Glomerular visceral epithelial cell (primary cell): ENCODE data around the gene LPP.

Experiments
- DNase-seq: peaks from one replicate; pipeline ENCODE4 v3.0.0-alpha.2; 2016; ENCODE audit errors: extremely low spot score

Gene LPP

DNA sequence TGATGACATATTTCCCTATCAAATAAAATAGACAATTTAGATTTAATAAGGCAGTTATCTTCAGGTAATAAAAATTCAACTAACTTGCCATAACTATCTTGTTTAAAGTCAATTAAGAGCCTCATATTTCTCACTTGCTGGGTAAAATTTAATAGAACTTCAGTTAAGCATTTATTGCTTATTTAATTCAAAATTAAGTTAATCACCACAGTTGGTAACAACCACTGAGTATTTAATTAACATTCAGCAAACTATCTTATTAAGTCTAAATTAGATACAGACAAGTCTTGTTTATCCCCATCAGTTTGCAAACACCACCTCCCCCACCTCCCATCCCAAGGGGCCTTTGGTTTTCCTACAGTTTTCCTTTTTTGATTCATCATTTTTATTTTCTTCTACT lies 14.7 kb downstream of the LPP start:
- no peak for DNase-seq

DNA sequence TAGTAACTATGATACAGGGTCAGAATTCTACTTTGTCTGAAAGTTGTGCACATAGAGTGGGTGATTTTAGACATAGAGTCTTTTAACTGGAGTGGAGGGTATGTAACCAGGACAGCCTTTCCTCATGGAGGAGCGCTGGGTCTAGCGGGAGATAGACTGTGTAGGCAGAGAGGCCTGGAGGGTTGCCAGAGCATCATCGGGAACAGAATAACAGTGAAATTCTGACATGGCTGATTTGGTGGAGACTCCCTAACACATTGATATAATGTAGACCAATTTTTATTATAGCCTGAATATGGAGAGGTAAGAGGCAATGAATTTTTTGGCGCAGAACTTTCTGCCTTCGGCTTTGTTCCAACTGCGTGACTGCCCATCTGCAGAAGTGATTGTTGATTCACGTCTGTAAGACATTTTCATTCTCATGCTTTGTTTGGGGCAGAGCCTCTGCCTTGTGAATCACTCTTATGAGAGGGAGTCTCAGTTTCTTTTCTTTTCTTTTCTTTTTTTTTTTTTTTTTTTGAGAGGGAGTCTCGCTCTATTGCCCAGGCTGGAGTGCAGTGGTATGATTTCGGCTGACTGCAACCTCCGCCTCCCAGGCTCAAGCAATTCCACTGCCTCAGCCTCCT lies 16.0 kb downstream of the LPP start:
- DNase-seq: no peak

GRCh38 chr3:188170461-188171459 lies 16.8 kb downstream of the LPP start:
- no peak for DNase-seq

DNA sequence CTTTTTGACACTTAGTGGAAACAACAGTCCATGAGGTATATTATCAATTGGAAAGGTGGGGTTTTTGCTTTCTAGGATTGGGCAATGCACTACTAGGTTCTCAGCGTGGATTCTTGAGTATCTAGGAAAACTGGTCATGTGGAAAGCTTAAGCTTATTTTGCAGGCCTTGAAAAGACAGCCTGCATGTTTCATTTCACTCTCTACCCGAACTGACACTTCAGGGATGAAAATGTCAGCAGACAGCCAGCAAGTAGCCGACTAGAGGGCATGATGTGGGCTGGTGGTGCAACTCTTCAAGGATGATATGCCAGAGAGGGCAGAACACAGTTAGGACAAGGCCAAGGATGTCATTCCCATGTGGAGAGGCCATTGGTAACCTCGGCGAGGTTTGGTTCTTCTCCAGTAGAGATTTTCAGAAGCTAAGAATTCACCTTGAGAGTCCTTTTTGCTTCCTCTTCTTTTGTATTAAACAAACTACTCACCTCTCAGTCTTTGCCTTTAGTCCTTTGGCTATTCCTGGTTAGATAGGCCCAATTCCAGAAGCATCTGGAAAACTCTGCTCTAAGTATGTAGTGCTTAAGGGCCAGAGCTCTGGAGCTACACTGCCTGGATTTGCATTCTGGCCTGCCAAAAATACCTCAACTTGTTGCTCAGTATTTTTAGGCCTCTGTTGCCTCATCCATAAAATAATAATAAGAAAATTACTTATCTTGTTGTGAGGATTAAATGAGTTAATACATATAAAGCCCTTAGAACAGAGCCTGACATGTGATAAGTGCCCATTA lies 17.9 kb downstream of the LPP start:
- DNase-seq: no peak

GRCh38 chr3:188174317-188175044 lies 20.5 kb downstream of the LPP start:
- DNase-seq: no peak

DNA sequence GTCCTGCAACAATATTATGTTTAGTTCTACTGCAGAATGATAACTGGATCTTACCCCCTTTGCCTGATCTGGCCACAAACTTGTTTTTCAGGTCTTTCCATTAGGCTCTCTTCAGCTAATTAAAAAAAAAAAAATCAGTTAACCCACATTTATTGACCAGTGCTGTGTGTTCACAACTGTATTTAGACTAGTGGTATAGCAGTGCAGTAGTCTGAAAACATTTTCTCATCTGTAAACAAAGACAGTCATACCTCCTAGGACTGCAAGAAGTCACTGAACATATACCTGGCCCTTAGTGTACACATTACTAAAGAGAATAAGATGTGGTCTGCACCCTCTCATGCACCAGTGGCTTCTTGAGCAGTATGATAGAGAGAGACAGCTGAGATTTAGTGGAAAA lies 22.5 kb downstream of the LPP start:
- DNase-seq: no peak

- no peak for DNase-seq
Observed at GRCh38 chr3:188176884-188177283, 22.9 kb downstream of the LPP start.

DNA sequence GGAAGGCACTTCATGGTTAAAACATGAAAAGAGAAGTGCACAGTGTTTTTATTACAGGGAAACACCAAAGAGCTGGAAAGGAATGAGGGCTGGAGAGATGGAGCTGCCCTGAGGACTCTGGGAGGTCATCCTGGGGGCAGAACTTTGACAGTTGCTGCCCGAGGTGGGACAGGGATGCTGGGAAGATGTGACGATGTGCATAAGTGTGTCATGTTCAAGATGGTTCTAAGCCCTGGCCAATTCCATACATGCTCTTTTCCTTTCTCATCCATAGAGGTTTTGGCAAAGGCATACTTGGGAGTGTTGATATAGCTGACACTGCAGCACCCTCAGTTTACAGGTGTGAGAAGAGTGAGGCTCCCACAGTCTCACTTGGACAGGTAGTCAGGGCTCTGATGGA lies 23.8 kb downstream of the LPP start:
- DNase-seq: no peak

DNA sequence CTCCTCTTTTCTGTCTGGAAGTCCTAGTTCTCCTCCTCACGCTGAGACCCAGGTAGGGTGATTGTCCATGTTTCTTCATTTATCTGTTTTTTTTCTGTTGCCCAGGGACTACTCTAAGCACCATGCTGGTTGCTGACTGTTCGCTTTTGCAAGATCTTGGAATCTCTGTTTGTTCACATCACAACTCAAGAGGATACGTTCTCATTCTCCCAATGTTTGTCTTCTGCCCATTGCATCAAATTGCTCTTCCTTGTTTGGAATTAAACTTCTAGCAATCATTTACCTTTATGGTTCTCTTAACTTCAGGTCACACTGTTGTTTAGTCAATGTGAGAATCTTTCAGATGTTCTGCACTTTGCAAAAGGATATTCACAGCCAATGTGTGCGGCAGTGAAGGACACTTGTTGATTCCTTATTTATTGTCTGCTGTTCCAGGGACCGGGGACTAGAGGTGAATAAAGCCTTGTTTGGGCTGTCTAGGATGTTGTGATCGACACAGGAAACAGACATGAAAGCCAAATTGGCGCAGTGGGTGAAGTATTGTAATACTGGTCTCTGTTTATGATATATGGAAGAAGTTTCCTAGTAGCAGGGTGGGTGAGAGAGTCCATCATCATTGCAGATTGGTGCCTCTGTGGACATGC lies 24.5 kb downstream of the LPP start:
- no peak for DNase-seq

GRCh38 chr3:188179006-188179966 lies 25.3 kb downstream of the LPP start:
- no peak for DNase-seq

GRCh38 chr3:188180114-188180513 lies 26.2 kb downstream of the LPP start:
- no peak for DNase-seq

DNA sequence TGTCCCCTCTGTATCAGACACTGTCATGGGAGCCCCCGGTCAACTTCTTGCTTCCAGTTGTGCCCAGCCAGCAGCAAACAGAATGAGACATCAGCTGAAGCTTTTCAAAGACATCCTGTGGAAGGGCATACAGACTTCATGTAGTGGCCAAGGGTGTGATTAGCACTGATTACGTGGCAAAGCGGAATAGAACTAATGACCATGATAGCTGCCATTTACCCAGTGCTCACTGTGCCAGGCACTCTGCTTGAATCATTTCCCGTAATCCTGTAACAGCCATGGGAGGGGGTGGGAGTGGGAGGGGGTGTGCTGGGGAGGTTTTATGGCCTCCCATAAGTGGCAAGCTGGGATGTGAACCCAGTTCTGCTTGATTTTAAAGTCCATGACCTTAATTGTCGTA lies 29.5 kb downstream of the LPP start:
- no peak for DNase-seq

- DNase-seq: no peak
Observed at GRCh38 chr3:188184160-188184559, 30.2 kb downstream of the LPP start.

DNA sequence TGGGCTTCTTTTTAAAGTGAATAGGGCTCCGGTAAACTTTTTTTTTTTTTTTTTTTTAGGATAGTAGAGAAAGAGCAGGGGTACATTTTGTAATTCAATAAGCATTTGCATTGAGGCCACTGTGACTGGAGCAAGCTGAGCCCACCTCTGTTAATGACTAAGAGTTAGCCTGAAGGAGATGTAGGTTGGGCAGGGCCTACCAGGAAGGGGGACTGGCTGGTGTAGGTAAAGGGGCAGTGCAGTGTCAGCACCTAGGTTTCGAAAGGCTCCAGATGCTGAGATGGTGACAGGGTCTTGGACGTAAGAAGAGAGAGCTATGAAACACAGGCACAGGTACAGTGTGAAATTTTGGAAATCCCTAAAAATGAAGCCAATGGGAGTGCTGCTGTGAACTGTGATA lies 30.7 kb downstream of the LPP start:
- DNase-seq: no peak

GRCh38 chr3:188185717-188186251 lies 31.8 kb downstream of the LPP start:
- DNase-seq: no peak

DNA sequence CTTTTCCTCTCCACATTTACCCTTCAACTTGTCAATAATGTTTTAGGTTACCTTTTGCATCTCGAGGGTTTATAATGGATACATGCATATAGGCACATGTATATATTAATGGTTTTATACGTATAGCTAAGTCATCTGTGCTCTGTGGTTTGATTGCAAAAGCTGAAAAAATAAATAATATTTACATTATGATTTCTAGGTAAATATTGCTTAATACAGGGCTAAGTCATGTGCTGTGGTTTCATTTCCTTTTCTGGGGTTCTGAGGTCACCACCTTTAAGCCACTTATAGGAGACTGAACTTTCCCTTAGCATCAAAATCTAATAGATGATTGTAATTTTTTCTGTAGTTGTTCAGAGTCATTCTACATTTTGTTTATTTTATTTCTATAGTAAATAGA lies 33.1 kb downstream of the LPP start:
- no peak for DNase-seq

GRCh38 chr3:188188911-188189310 lies 35.0 kb downstream of the LPP start:
- DNase-seq: no peak

- DNase-seq: no peak
Observed at GRCh38 chr3:188191460-188191859, 37.5 kb downstream of the LPP start.

DNA sequence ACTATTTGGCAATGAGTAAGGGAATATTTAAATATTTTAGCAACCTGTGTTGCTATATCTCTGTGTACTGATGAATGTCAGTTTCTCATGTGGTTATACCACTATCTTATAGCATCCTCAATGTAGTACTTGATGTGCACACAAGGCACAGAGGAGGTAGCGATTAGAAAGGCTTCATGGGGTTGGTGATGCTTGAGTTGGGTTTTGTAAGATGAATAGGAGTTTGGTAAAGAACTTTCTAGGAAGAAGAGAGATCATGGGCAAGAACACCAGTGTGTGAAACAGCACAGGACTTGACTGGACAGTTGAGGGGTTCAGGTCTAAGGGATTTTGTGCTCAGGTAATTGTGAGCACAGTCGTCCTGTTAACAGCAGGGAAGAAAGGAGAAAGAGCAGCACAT lies 38.1 kb downstream of the LPP start:
- DNase-seq: no peak

- DNase-seq: peak; percentile 54
Observed at GRCh38 chr3:188194332-188194731, 40.4 kb downstream of the LPP start.
